IMR-90 (cell line): ENCODE measurements around the gene HSP90AB1. TPM values are rescaled to one million over a fixed set of nuclear protein-coding genes. Genes with fewer than 3 reads are reported as not detected.

Experiments used
- ATAC-seq: fragments of 200-7000 bp; cut with Tn5 transposase; 2 replicates; pipeline ENCODE4 v1.9.1; 2020; ENCODE audit warnings: low read depth, mild to moderate bottlenecking, moderate library complexity
- BruUV-seq: library from RNA; stranded (reverse); fragments of 400-500 nt; replicated peaks from 2 replicates; lab custom pipeline; 2021; lab: Mats Ljungman, UMichigan
- CTCF ChIA-PET: fragments of 300-600 bp; formaldehyde crosslinking; extraction: SDS; loops from one replicate; lab custom pipeline; 2021; ENCODE audit warnings: antibody characterized with exemption; lab: Yijun Ruan, JAX
- POLR2A ChIA-PET: fragments of 300-600 bp; sonication (Branson Sonifier 250); formaldehyde crosslinking; loops from one replicate; lab custom pipeline; 2022; ENCODE audit warnings: antibody characterized with exemption; ENCODE audit not compliant: unreplicated experiment; lab: Charles Lee
- DNase-seq: peaks from one replicate; pipeline ENCODE4 v3.0.0; 2013
- H2AFZ ChIP-seq: replicated peaks from 2 replicates; pipeline ENCODE3; 2013; ENCODE audit warnings: low read length, mild to moderate bottlenecking; ENCODE audit not compliant: poor library complexity
- H2AK5ac ChIP-seq: 2 replicates; pipeline ENCODE4 v1.6.1; 2013; ENCODE audit warnings: low read depth, low read length, inconsistent platforms
- H2AK9ac ChIP-seq: replicated peaks from 2 replicates; pipeline ENCODE3; 2013; ENCODE audit warnings: mild to moderate bottlenecking, low read depth, low read length, moderate library complexity; ENCODE audit not compliant: poor library complexity
- H2BK120ac ChIP-seq: 2 replicates; pipeline ENCODE4 v1.6.1; 2013; ENCODE audit warnings: low read depth, low read length, inconsistent platforms
- H2BK15ac ChIP-seq: 3 replicates; pipeline ENCODE4 v1.6.1; 2013; ENCODE audit warnings: low read depth, low read length, inconsistent platforms
- H2BK20ac ChIP-seq: 2 replicates; pipeline ENCODE4 v1.6.1; 2013; ENCODE audit warnings: low read depth, mild to moderate bottlenecking, inconsistent platforms, low read length, moderate library complexity
- H2BK5ac ChIP-seq: 2 replicates; pipeline ENCODE4 v1.6.1; 2013; ENCODE audit warnings: mild to moderate bottlenecking, low read depth, low read length, inconsistent platforms; ENCODE audit not compliant: poor library complexity, severe bottlenecking
- H3K14ac ChIP-seq: replicated peaks from 2 replicates; pipeline ENCODE4 v1.6.1; 2013; ENCODE audit warnings: low read depth, low read length, inconsistent platforms
- H3K18ac ChIP-seq: 2 replicates; pipeline ENCODE4 v1.6.1; 2013; ENCODE audit warnings: low read depth, low read length, control low read depth
- H3K23ac ChIP-seq: 2 replicates; pipeline ENCODE4 v1.6.1; 2013; ENCODE audit warnings: low read depth, low read length, inconsistent platforms
- H3K27ac ChIP-seq: 2 replicates; pipeline ENCODE4 v1.5.1; 2013; ENCODE audit warnings: mild to moderate bottlenecking, control low read depth, low read length; ENCODE audit not compliant: insufficient read depth
- H3K27me3 ChIP-seq: 2 replicates; pipeline ENCODE4 v1.6.1; 2013; ENCODE audit warnings: low read length; ENCODE audit not compliant: control insufficient read depth, insufficient read depth
- H3K36me3 ChIP-seq: 2 replicates; pipeline ENCODE4 v1.6.1; 2013; ENCODE audit warnings: low read length, mixed read lengths; ENCODE audit not compliant: control insufficient read depth, insufficient read depth
- H3K4ac ChIP-seq: 2 replicates; pipeline ENCODE4 v1.6.1; 2013; ENCODE audit warnings: low read depth, low read length, inconsistent platforms
- H3K4me1 ChIP-seq: 2 replicates; pipeline ENCODE4 v1.6.1; 2013; ENCODE audit warnings: low read length, mixed read lengths; ENCODE audit not compliant: control insufficient read depth, insufficient read depth
- H3K4me2 ChIP-seq: 2 replicates; pipeline ENCODE4 v1.6.1; 2013; ENCODE audit warnings: low read depth, mild to moderate bottlenecking, control low read depth, low read length, moderate library complexity
- H3K4me3 ChIP-seq: 2 replicates; pipeline ENCODE4 v1.5.1; 2013; ENCODE audit warnings: low read depth, mild to moderate bottlenecking, control low read depth, low read length, moderate library complexity; ENCODE audit not compliant: insufficient read depth
- H3K56ac ChIP-seq: 2 replicates; pipeline ENCODE4 v1.6.1; 2013; ENCODE audit warnings: low read length, inconsistent platforms; ENCODE audit not compliant: insufficient read depth; ENCODE audit errors: extremely low read depth
- H3K79me1 ChIP-seq, 2 experiments: 2 replicates each; pipeline ENCODE4 v1.6.1; 2013; ENCODE audit warnings: low read length in 2 of 2, inconsistent platforms in 1 of 2, low read depth in 1 of 2
- H3K9ac ChIP-seq: 2 replicates; pipeline ENCODE4 v1.6.1; 2013; ENCODE audit warnings: low read depth, low read length, control low read depth
- H3K9me1 ChIP-seq: 2 replicates; pipeline ENCODE4 v1.6.1; 2013; ENCODE audit warnings: low read length, inconsistent platforms; ENCODE audit not compliant: insufficient read depth
- H3K9me3 ChIP-seq: 2 replicates; pipeline ENCODE4 v1.6.1; 2013; ENCODE audit warnings: low read length; ENCODE audit not compliant: control insufficient read depth, insufficient read depth
- H4K20me1 ChIP-seq: 2 replicates; pipeline ENCODE4 v1.6.1; 2013; ENCODE audit warnings: low read length, inconsistent platforms; ENCODE audit not compliant: insufficient read depth
- H4K5ac ChIP-seq: 2 replicates; pipeline ENCODE4 v1.6.1; 2013; ENCODE audit warnings: mild to moderate bottlenecking, low read depth, low read length, control low read depth
- H4K8ac ChIP-seq, 2 experiments: 2 replicates each; pipeline ENCODE4 v1.6.1; 2013; ENCODE audit warnings: low read depth in 2 of 2, low read length in 2 of 2, control low read depth in 1 of 2, inconsistent platforms in 1 of 2
- H4K91ac ChIP-seq: 2 replicates; pipeline ENCODE4 v1.6.1; 2013; ENCODE audit warnings: low read depth, low read length, inconsistent platforms; ENCODE audit not compliant: insufficient read depth
- BHLHE40 ChIP-seq: fragments of 150-350 bp; IDR thresholded peaks from 2 replicates; pipeline ENCODE4 v1.6.1; 2016; ENCODE audit warnings: mild to moderate bottlenecking, low read depth, low read length
- CEBPB ChIP-seq: IDR thresholded peaks from 2 replicates; pipeline ENCODE4 v1.6.1; 2012; ENCODE audit warnings: low read depth, low read length, improper control_type of control experiment
- CHD1 ChIP-seq: IDR thresholded peaks from 2 replicates; pipeline ENCODE4 v1.6.1; 2012; ENCODE audit warnings: low read depth, low read length, improper control_type of control experiment
- CTCF ChIP-seq: conservative IDR thresholded peaks from 2 replicates; pipeline ENCODE4 v1.5.1; 2012; ENCODE audit warnings: mild to moderate bottlenecking, low read depth, low read length, improper control_type of control experiment
- ELK1 ChIP-seq: fragments of 150-350 bp; IDR thresholded peaks from 2 replicates; pipeline ENCODE4 v1.6.1; 2016; ENCODE audit warnings: low read depth, mild to moderate bottlenecking, low read length, moderate library complexity, borderline replicate concordance
- FOS ChIP-seq: fragments of 150-350 bp; IDR thresholded peaks from 2 replicates; pipeline ENCODE4 v1.6.1; 2016; ENCODE audit warnings: low read depth, low read length
- MAFK ChIP-seq: IDR thresholded peaks from 2 replicates; pipeline ENCODE4 v1.6.1; 2012; ENCODE audit warnings: low read depth, low read length, improper control_type of control experiment
- MAZ ChIP-seq: IDR thresholded peaks from 2 replicates; pipeline ENCODE4 v1.6.1; 2012; ENCODE audit warnings: low read depth, mild to moderate bottlenecking, low read length, improper control_type of control experiment, moderate library complexity, borderline replicate concordance
- NFE2L2 ChIP-seq: fragments of 150-350 bp; IDR thresholded peaks from 2 replicates; pipeline ENCODE4 v1.6.1; 2016; ENCODE audit warnings: low read depth, mild to moderate bottlenecking, low read length
- POLR2A ChIP-seq: IDR thresholded peaks from 2 replicates; pipeline ENCODE4 v1.6.1; 2012; ENCODE audit warnings: mild to moderate bottlenecking, low read depth, low read length
- RAD21 ChIP-seq: IDR thresholded peaks from 2 replicates; pipeline ENCODE4 v1.6.1; 2012; ENCODE audit warnings: low read length, improper control_type of control experiment
- RCOR1 ChIP-seq: IDR thresholded peaks from 2 replicates; pipeline ENCODE4 v1.6.1; 2012; ENCODE audit warnings: mild to moderate bottlenecking, low read length, improper control_type of control experiment; ENCODE audit not compliant: insufficient replicate concordance
- SMC3 ChIP-seq: fragments of 150-350 bp; IDR thresholded peaks from 2 replicates; pipeline ENCODE4 v1.6.1; 2016; ENCODE audit warnings: low read depth, mild to moderate bottlenecking, antibody characterized with exemption, low read length, moderate library complexity
- USF2 ChIP-seq: fragments of 150-350 bp; IDR thresholded peaks from 2 replicates; pipeline ENCODE4 v1.6.1; 2017; ENCODE audit warnings: mild to moderate bottlenecking, antibody characterized with exemption, low read length, low read depth
- WGBS, 2 experiments: methylation state at CpG; one replicate each; pipeline versions ENCODE4 v1.1.5 to v1.1.7; 2013; ENCODE audit warnings: missing lambda C conversion rate in 2 of 2; ENCODE audit not compliant: insufficient read length in 1 of 2; ENCODE audit errors: extremely low coverage in 2 of 2; 5-methylcytosine and 5-hydroxymethylcytosine counted together
- dilution Hi-C: fragments of 300-500 bp; cut with HindIII; formaldehyde crosslinking; loops from one replicate; pipeline ENCODE4 v1.14.3; 2018; ENCODE audit warnings: low sequenced_read_pairs; ENCODE audit not compliant: unreplicated experiment
- in situ Hi-C: fragments of 300-500 bp; cut with MboI; formaldehyde crosslinking; loops from 3 replicates; pipeline ENCODE4 v1.14.3; 2019; ENCODE audit warnings: low sequenced_read_pairs, inconsistent platforms, mixed read lengths
- intact Hi-C: fragments of 100-400 bp; cut with micrococcal nuclease; formaldehyde crosslinking; loops from 2 replicates; pipeline ENCODE4 v1.10.0; 2022
- polyA plus RNA-seq, 3 experiments: library from polyadenylated mRNA; depleted of rRNA; stranded (reverse); fragments of >200 nt; gene quantifications; 2 replicates each; pipeline ENCODE4 v1.2.3, GENCODE V29; 2012; ENCODE audit warnings: low replicate concordance in 1 of 3
- total RNA-seq: library from RNA; depleted of rRNA; stranded (reverse); fragments of >200 nt; gene quantifications from 2 replicates; pipeline ENCODE4 v1.2.3, GENCODE V29; 2012

Gene HSP90AB1
- total and polyA plus RNA-seq, 2 of the 4 experiments (the other 2 are of a cell fraction): 887 to 1,307 TPM

DNA sequence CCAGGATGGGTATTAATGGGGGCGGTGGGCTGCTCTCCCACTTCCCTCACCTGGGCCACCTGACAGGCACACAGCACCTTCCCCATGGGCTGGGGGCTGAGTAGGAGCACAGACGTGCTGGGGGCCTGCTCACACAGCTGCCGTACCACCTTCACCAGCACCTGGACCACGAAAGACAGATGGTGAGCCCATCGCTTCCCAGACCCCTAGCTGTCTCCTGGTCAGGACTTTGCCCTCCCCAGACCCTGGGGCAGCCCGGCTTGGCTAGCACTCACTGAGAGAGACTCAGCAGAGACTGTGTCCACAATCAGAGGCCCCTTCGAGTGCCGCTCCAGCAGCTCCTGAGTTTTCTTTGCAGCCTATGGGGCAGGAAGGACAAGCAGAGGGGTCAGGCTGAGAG is 54.2 kb downstream of the HSP90AB1 start:
- CTCF ChIA-PET: no interaction called here
- no peak overlapping the region for H3K23ac ChIP-seq
- in situ Hi-C loops (no loop called here), intact Hi-C loops (no loop called here), dilution Hi-C loops (no loop called here)
- H3K4me3 ChIP-seq: no peak overlapping the region
- H4K91ac ChIP-seq: no peak overlapping the region
- no peak overlapping the region for H3K9ac ChIP-seq
- H3K4me1 ChIP-seq: no peaks in the 10 kb centered on the region
- peaks cover 50% of the 10 kb centered on the region for H3K36me3 ChIP-seq
- 95% methylated on average over 6 of the region's 8 CpGs; no CpG with 5 or more reads in 1 of the 2 experiments for WGBS, 2 experiments
- DNase-seq: no peak
- no peak overlapping the region for H3K4me2 ChIP-seq
- no peak overlapping the region for H3K18ac ChIP-seq
- no peak overlapping the region for H3K4ac ChIP-seq
- TF ChIP-seq MAFK (no peak), BHLHE40 (no peak), FOS (no peak), POLR2A (no peak), ELK1 (no peak), RCOR1 (no peak), SMC3 (no peak), CTCF (no peak), MAZ (no peak), USF2 (no peak), CHD1 (no peak), RAD21 (no peak), CEBPB (no peak), NFE2L2 (no peak)
- peaks cover 16% of the 10 kb centered on the region; the same call in 1 of the 2 replicates for H3K27me3 ChIP-seq
- no peak overlapping the region for H3K14ac ChIP-seq
- ATAC-seq: no peak
- H3K27ac ChIP-seq: no peak overlapping the region
- no peak overlapping the region for H2BK20ac ChIP-seq
- H3K79me1 ChIP-seq: no peaks in the 10 kb centered on the region
- POLR2A ChIA-PET: no interaction called here
- no peak overlapping the region for H2BK5ac ChIP-seq
- no peaks in the 10 kb centered on the region for H3K9me3 ChIP-seq
- no peaks in the 10 kb centered on the region; the same call in 1 of the 2 replicates for H3K9me1 ChIP-seq
- no peak overlapping the region for H2BK120ac ChIP-seq
- H2AK9ac ChIP-seq: no peak overlapping the region
- H4K8ac ChIP-seq: no peak overlapping the region
- no peaks in the 10 kb centered on the region for H4K20me1 ChIP-seq
- H2BK15ac ChIP-seq: no peak overlapping the region
- no peak overlapping the region for H2AFZ ChIP-seq
- H3K56ac ChIP-seq: no peak overlapping the region
- H4K5ac ChIP-seq: no peak overlapping the region
- BruUV-seq: no TSS peak
- no peak overlapping the region for H2AK5ac ChIP-seq
